Omental fat pad (tissue), 4 donors: ENCODE data around the gene RIMS4. TPM values are rescaled to one million over a fixed set of nuclear protein-coding genes. Genes with fewer than 3 reads are reported as not detected.
"Not testable (repeated sequence)": the region's sequence is repeated elsewhere in the genome, so short reads cannot be mapped to it uniquely, and the experiment has no call there.

ENCODE experiments used
- ATAC-seq: fragments of 150-250 bp; one replicate; pipeline ENCODE4 v1.9.1; 2016; ENCODE audit warnings: mild to moderate bottlenecking, moderate library complexity; ENCODE audit not compliant: low FRiP score
- DNase-seq: peaks from one replicate; pipeline ENCODE4 v3.0.0-alpha.2; 2019; ENCODE audit warnings: low spot score
- total RNA-seq, 4 donors: library from RNA; depleted of rRNA; stranded (reverse); fragments of >200 nt; gene quantifications; one replicate each; pipeline ENCODE4 v1.1.0, GENCODE V29; 2016
- TF ChIP-seq, protein P1 (sequence below), 3 donors: fragments of 450-650 bp; IDR thresholded peaks; one replicate each; pipeline ENCODE4 v1.5.1; 2016 to 2017; ENCODE audit warnings: antibody characterized with exemption in 3 of 3, mild to moderate bottlenecking in 3 of 3, moderate library complexity in 2 of 3

RIMS4 gene
- total RNA-seq, 4 donors from 2014 or later = 0.60 to 0.88 (median 0.72) TPM

DNA sequence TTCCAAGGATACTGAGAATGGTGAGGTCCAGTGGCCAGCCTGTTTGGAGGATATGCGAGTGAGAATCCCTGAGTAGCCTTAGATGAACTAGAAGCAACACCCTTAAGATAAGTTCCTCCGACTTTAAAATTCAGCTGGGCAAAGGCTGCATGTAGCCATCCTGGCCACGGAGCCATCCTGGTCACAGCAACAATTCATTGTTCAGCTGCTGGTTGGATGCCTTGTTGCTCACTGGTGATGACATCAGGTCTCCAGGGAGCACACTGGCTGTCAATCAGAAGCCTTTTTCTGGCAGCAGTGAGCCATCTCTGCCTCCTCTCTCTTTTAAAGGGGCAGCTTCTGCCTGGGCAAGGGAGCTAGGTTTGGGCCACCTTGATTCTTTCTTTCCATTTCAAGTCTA is 22.4 kb upstream of the RIMS4 start:
- no peak for ATAC-seq
- TF ChIP-seq, protein P1, sequence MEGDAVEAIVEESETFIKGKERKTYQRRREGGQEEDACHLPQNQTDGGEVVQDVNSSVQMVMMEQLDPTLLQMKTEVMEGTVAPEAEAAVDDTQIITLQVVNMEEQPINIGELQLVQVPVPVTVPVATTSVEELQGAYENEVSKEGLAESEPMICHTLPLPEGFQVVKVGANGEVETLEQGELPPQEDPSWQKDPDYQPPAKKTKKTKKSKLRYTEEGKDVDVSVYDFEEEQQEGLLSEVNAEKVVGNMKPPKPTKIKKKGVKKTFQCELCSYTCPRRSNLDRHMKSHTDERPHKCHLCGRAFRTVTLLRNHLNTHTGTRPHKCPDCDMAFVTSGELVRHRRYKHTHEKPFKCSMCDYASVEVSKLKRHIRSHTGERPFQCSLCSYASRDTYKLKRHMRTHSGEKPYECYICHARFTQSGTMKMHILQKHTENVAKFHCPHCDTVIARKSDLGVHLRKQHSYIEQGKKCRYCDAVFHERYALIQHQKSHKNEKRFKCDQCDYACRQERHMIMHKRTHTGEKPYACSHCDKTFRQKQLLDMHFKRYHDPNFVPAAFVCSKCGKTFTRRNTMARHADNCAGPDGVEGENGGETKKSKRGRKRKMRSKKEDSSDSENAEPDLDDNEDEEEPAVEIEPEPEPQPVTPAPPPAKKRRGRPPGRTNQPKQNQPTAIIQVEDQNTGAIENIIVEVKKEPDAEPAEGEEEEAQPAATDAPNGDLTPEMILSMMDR (IDR thresholded peaks at IDR 0.05) = no peak
- no peak for DNase-seq

DNA sequence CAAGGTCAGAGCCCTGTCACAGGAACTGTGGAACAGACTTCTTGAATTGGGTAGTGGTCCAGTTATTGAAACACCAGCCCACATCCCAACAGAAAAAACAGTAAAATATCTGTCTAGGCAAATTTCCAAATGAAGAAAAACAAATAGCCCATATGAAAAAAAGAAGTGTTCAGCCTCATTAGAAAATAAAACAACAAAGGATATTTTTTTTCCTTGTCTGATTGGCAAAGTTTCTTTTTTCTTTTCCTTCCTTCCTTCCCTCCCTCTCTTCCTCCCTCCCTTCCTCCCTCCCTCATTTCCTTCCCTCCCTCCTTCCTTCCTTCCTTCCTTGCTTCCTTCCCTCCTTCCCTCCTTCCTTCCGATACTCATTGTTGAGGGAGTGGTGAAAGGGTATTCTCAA is 20.6 kb upstream of the RIMS4 start:
- TF ChIP-seq, protein P1 (IDR thresholded peaks at IDR 0.05) = no peak
- DNase-seq = no peak
- no peak for ATAC-seq

DNA sequence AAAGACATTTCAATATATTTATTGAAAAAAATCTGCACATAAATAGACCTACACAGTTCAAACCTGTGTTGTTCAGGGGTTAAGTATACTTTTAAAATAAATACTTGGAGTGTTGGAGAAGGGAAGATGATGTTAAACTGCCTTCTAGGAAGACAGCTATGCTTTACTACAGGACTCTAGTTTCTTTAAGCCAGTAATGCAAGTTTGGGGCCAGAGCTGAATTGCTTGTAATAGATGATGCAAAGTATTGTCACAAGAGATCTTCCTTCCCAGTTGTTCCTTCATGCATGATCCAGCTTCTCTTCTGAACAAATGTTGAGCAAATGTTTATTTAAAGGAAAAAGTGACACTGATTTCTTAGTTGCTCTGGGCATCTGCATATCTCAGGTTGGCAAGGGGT is 20.2 kb upstream of the RIMS4 start:
- DNase-seq = no peak
- no peak for ATAC-seq
- TF ChIP-seq, protein P1 (IDR thresholded peaks at IDR 0.05) = no peak

DNA sequence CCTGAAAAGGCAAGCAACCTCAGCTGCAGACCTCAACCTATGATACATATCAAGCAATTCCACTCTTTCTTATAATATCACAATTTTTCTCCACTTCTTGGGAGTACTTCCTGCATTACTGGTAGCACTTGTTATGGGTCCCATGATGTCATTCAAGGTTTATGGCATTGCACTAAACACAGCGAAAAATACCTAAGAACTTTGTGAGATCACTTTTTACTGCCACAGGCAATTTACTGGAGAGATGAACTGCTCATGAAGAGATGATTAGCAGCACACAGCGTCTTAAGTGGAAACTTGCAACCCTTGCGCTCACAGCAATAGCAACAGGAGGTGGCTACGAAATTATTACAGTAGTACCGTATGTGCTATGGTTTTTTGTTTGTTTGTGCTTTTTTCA is 19.3 kb upstream of the RIMS4 start:
- no peak for ATAC-seq
- DNase-seq = no peak
- TF ChIP-seq, protein P1 (IDR thresholded peaks at IDR 0.05) = no peak

DNA sequence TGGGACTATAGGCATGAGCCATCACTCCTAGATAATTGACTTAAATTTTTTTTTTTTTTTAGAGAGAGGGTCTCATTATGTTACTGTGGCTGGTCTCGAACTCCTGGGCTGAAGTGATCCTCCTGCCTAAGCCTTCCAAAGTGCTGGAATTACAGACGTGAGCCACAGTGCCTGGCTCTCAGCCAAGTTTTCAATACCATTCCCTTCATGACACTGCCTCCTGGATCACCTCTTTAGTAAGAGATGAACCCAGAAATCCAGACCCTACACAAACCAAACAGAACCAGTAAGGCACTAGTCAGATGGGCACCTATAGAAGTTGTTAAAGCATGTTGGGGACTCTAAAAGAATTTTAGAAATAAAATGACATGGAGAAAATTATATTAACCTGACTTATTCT is 18.3 kb upstream of the RIMS4 start:
- TF ChIP-seq, protein P1 (IDR thresholded peaks at IDR 0.05) = no peak
- no peak for ATAC-seq
- no peak for DNase-seq

DNA sequence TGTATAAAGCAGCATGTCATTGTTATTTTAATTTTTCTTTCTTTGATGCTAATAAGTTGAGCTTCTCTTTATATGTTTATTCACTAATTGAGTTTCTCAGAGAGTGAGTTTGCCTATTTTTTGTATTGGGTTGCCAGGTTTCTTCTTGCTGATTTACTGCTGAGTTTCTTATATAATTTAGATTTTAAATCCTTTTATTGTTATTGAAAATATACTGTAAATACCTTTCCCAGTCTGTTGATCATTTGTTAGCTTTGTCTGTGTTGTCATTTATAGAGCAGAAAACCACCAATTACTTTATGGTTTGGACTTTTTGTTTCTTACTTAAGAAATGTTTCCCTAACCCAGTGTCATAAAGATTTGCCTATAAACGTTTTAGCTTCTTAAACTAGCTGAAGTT is 17.1 kb upstream of the RIMS4 start:
- ATAC-seq (no peak), DNase-seq (no peak)
- TF ChIP-seq, protein P1 (IDR thresholded peaks at IDR 0.05) = no peak

DNA sequence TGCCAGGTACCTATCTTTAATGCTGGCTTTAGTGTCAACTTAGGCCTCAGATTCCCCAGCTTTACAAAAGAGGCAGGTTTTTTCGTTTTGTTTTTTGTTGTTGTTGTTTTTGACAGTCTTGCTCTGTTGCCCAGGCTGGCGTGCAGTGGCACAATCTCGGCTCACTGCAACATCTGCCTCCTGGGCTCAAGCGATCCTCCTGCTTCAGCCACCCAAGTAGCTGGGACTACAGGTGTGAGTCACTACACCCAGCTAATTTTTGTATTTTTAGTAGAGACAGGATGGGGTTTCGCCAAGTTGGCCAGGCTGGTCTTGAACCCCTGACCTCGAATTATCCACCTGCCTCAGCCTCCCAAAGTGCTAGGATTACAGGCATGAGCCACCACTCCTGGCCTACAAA is 11.2 kb upstream of the RIMS4 start:
- ATAC-seq, DNase-seq: not testable (repeated sequence)

DNA sequence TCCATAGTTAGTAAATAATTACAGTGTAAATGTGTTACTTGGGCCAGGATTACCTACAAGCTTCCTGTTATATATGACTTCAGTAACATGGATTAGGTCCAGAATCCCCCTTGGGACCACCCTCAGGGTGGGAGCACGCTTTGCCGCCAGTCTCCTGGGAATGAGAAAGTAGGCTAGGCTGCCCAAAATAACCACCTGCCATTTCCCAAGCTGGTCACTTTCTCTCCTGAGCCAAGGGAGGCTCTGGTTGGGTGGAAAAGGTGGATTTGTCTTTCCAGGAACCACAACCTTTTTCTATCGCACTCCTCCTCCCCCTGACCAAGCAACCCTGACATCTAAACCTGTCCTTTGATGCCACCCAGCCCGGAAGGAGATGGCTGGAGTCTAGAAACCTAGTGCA is 9.6 kb upstream of the RIMS4 start:
- TF ChIP-seq, protein P1 (IDR thresholded peaks at IDR 0.05) = no peak
- DNase-seq (no peak), ATAC-seq (no peak)
